Left renal cortex interstitium (tissue), 4 donors: ENCODE data around the gene GCSAM. TPM values are rescaled to one million over a fixed set of nuclear protein-coding genes. Genes with fewer than 3 reads are reported as not detected.

ENCODE experiments used
- DNase-seq, 4 donors: peaks; one replicate each; pipeline ENCODE4 v3.0.0-alpha.2; 2013; ENCODE audit warnings: low read depth in 4 of 4, low spot score in 2 of 4, missing footprints in 1 of 4
- polyA plus RNA-seq, 4 donors: library from polyadenylated mRNA; unstranded; fragments of 120-200 nt; gene quantifications; one replicate each; pipeline ENCODE4 v1.2.1, GENCODE V29; 2013; ENCODE audit not compliant: insufficient read length in 4 of 4

Gene GCSAM
- polyA plus RNA-seq, 4 donors = 0.90 to 3.6 (median 1.8) TPM

GRCh38 chr3:112111785-112112402 is 21.2 kb downstream of the GCSAM start:
- no peak for DNase-seq

- no peak for DNase-seq
These were observed 23.7 kb downstream of the GCSAM start for GRCh38 chr3:112109322-112109721.

- DNase-seq = no peak
These were observed 28.3 kb downstream of the GCSAM start for GRCh38 chr3:112104774-112105173.

GRCh38 chr3:112101916-112102315 is 31.1 kb downstream of the GCSAM start:
- DNase-seq = no peak

- no peak for DNase-seq
These were observed 35.7 kb downstream of the GCSAM start for GRCh38 chr3:112097378-112097777.

- DNase-seq = no peak
These were observed 36.9 kb downstream of the GCSAM start for GRCh38 chr3:112096176-112096575.

GRCh38 chr3:112095731-112096130 is 37.3 kb downstream of the GCSAM start:
- DNase-seq = no peak

- no peak for DNase-seq
These were observed 39.9 kb downstream of the GCSAM start for GRCh38 chr3:112093180-112093522.

GRCh38 chr3:112092496-112093179 is 40.4 kb downstream of the GCSAM start:
- DNase-seq = no peak

GRCh38 chr3:112090887-112091586 is 42.0 kb downstream of the GCSAM start:
- DNase-seq = no peak

- DNase-seq = no peak
These were observed 42.8 kb downstream of the GCSAM start for GRCh38 chr3:112089956-112090886.

- DNase-seq = no peak
These were observed 44.1 kb downstream of the GCSAM start for GRCh38 chr3:112088944-112089343.

- no peak for DNase-seq
These were observed 45.3 kb downstream of the GCSAM start for GRCh38 chr3:112087746-112088145.

- DNase-seq = no peak
These were observed 46.0 kb downstream of the GCSAM start for GRCh38 chr3:112086875-112087524.

- peak; percentile 50 to 75 (median 62) for DNase-seq
These were observed 46.8 kb downstream of the GCSAM start, which contains the start of gene C3orf52 for GRCh38 chr3:112086076-112086854. Gene C3orf52, plus strand, starts transcription at chr3:112086389. Its CDS starts 19 bp downstream, at chr3:112086408.

GRCh38 chr3:112085735-112086075 is 47.3 kb downstream of the GCSAM start:
- DNase-seq = no peak

- no peak for DNase-seq
These were observed 47.9 kb downstream of the GCSAM start for GRCh38 chr3:112084980-112085705.

- DNase-seq = no peak
These were observed 49.8 kb downstream of the GCSAM start for GRCh38 chr3:112083239-112083638.
